ENCODE results near the gene MIS12.

The MIS12 gene

DNA sequence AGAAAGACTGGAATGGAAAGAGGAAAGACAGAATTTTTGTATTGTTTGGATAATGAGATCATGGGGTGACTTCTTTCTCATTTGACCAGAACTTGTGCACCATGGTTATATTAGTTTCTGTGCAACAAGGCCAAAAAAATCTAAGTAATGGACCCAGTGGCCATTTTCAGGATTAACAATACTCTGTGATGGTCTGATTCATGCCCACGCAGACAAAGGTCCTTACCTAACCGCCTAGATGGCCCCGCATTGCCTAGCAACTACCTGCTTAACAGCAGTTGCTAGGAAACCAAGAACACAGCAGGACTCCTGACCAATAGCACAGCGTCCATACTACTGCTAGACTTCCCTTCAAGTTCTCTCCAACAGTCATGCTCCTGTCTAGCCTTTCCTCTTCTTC is 22.4 kb downstream of the MIS12 start:
- TF ChIP-seq CTCF (IDR thresholded peaks at IDR 0.05; ENCODE audit: insufficient read depth, missing control alignments), result no peak
- FAIRE-seq (no peak), DNase-seq (ENCODE audit: insufficient read length, low spot score) (no peak)

GRCh38 chr17:5509482-5509881 is 23.1 kb downstream of the MIS12 start:
- DNase-seq (ENCODE audit: insufficient read length, low spot score) (no peak), FAIRE-seq (no peak)
- no peak for TF ChIP-seq CTCF (IDR thresholded peaks at IDR 0.05; ENCODE audit: insufficient read depth, missing control alignments)

DNA sequence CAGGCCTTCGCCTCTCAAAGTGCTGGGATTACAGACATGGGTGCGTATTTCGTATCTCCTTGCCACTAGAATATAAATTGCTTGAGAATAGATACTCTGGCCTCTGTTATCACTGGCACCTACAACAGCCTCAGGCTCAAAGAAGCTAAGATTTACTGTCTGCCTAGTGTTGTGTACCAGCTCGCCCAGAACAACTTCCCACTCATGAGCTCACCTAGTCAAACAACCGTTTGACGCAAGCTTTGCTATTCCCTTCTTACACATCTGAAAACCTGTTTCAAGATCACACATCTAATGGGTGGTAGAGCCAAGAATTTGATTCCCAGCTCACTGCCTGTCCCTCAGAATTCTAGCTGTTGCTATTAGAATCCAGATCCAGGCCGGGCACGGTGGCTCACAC is 24.4 kb downstream of the MIS12 start:
- FAIRE-seq, result no peak
- TF ChIP-seq CTCF (IDR thresholded peaks at IDR 0.05; ENCODE audit: insufficient read depth, missing control alignments), result no peak
- DNase-seq (ENCODE audit: insufficient read length, low spot score), result no peak

DNA sequence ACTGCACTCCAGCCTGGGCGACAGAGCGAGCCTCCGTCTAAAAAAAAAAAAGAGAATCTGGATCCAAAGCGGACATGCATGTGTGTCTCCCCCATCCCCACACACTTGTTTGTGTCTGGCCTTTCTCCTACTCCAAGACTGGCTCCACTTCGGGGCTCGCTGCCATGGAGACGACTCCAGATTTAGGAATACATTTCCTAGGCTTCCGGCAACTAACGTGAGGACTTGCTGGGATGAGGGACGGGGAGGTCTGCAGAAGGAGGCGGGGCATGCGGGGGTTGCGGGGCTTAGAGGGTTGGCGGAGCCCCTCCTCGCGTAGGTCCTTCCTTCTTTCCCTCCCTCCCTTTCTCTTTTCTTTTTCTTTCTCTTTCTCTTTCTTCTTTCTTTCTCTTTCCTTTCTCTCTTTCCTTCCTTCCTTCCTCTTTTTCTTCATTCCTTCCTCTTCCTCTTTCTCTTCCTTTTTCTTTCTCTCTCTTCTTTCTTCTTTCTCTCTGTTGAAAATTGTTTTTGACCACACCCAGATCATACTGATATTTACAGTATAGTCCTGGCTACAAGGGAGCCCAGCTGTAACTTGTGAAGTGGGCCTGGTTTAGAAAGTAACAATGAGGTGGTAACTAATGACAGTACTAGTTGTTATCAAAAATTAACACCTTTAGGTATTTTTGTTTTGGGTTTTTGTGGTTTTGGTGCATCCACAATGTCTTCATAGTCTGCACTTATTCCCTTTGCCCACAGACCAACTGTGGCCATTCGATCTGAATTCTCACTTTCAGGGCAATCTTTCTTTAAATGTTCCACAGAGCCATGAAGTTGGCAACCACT is 25.2 kb downstream of the MIS12 start:
- DNase-seq (ENCODE audit: insufficient read length, low spot score) (no peak), FAIRE-seq (no peak)
- no peak for TF ChIP-seq CTCF (IDR thresholded peaks at IDR 0.05; ENCODE audit: insufficient read depth, missing control alignments)

DNA sequence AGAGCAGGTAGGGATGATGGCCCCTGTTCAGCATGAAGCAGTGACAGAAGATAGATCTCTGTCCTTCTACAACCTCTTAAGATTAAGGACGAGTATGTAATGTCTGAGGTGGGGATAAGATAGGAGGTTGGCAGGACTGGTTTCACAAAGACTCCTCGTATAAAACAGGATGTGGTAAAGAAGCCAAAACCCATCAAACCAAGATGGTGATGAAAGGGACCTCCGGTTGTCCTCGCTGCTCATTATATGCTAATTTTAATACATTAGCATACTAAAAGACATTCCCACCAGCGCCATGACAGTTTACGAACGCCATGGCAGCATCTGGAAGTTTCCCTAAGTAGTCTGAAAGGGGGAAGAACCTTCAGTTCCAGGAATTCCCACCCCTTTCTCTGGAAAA is 27.3 kb downstream of the MIS12 start:
- FAIRE-seq (no peak), DNase-seq (ENCODE audit: insufficient read length, low spot score) (no peak)
- TF ChIP-seq CTCF (IDR thresholded peaks at IDR 0.05; ENCODE audit: insufficient read depth, missing control alignments), result no peak

GRCh38 chr17:5514976-5515375 is 28.6 kb downstream of the MIS12 start:
- no peak for TF ChIP-seq CTCF (IDR thresholded peaks at IDR 0.05; ENCODE audit: insufficient read depth, missing control alignments)
- DNase-seq (ENCODE audit: insufficient read length, low spot score), result no peak
- no peak for FAIRE-seq

- DNase-seq (ENCODE audit: insufficient read length, low spot score) (no peak), FAIRE-seq (no peak)
- no peak for TF ChIP-seq CTCF (IDR thresholded peaks at IDR 0.05; ENCODE audit: insufficient read depth, missing control alignments)
Observed at GRCh38 chr17:5516060-5516792, 29.9 kb downstream of the MIS12 start.

All from D721Med (cell line).